Measurements from ENCODE around the gene GLYR1. TPM values are rescaled to one million over a fixed set of nuclear protein-coding genes. Genes with fewer than 3 reads are reported as not detected.

Gene GLYR1
- total RNA-seq, 1 experiment from 2014 or later: 135 TPM

GRCh38 chr16:4814542-4815173 is 32.4 kb downstream of the GLYR1 start:
- no peak overlapping the region for H3K27ac ChIP-seq
- H3K79me2 ChIP-seq (ENCODE audit: low read depth): no peaks in the 10 kb centered on the region
- H4K20me1 ChIP-seq (ENCODE audit: insufficient read depth): no peaks in the 10 kb centered on the region; the same call in 1 of the 2 replicates
- no peaks in the 10 kb centered on the region for H3K4me1 ChIP-seq (replicated peaks; ENCODE audit: insufficient read depth)
- TF ChIP-seq EZH2 (IDR thresholded peaks at IDR 0.05; ENCODE audit: low read depth): no peak
- no peak for TF ChIP-seq CTCF (conservative IDR thresholded peaks at IDR 0.05)
- BruUV-seq (replicated peaks): no TSS peak
- no peak for DNase-seq
- intact Hi-C loops (cut with micrococcal nuclease; ENCODE audit: unreplicated experiment): no loop called here
- ChIA-PET POLR2A (ENCODE audit: unreplicated experiment) (no interaction called here), CTCF (interaction anchor here (0.6 kb wide), 2 partner anchors 119 to 291 kb away, joined by 7 to 9 read pairs; no protein-coding TSS in a partner anchor)
- no peaks in the 10 kb centered on the region for H3K9me3 ChIP-seq (ENCODE audit: insufficient read depth, low read depth)
- H3K27me3 ChIP-seq (ENCODE audit: insufficient read depth, low read depth): no peaks in the 10 kb centered on the region
- peaks cover 10% of the 10 kb centered on the region for H3F3A ChIP-seq (ENCODE audit: insufficient read depth, low read depth)
- H3K4me3 ChIP-seq: no peak overlapping the region
- H3K9me2 ChIP-seq (ENCODE audit: insufficient read depth): no peaks in the 10 kb centered on the region
- no peak overlapping the region for H2AFZ ChIP-seq
- no peak overlapping the region for H3K4me2 ChIP-seq
- peaks cover 10% of the 10 kb centered on the region; the same call in 1 of the 2 replicates for H3K36me3 ChIP-seq (ENCODE audit: low read depth)

GRCh38 chr16:4814046-4814445 is 33.0 kb downstream of the GLYR1 start:
- no peaks in the 10 kb centered on the region; the same call in 1 of the 2 replicates for H4K20me1 ChIP-seq (ENCODE audit: insufficient read depth)
- no peak overlapping the region for H3K4me3 ChIP-seq
- intact Hi-C loops (cut with micrococcal nuclease; ENCODE audit: unreplicated experiment): no loop called here
- no peak for DNase-seq
- H3K27me3 ChIP-seq (ENCODE audit: insufficient read depth, low read depth): no peaks in the 10 kb centered on the region
- no peaks in the 10 kb centered on the region for H3K9me2 ChIP-seq (ENCODE audit: insufficient read depth)
- peaks cover 10% of the 10 kb centered on the region; the same call in 1 of the 2 replicates for H3K36me3 ChIP-seq (ENCODE audit: low read depth)
- no peaks in the 10 kb centered on the region for H3K9me3 ChIP-seq (ENCODE audit: insufficient read depth, low read depth)
- ChIA-PET CTCF (no interaction called here), POLR2A (ENCODE audit: unreplicated experiment) (no interaction called here)
- H3K27ac ChIP-seq: no peak overlapping the region
- H3K4me1 ChIP-seq (replicated peaks; ENCODE audit: insufficient read depth): no peaks in the 10 kb centered on the region
- H3K79me2 ChIP-seq (ENCODE audit: low read depth): no peaks in the 10 kb centered on the region
- H3K4me2 ChIP-seq: no peak overlapping the region
- peaks cover 11% of the 10 kb centered on the region for H3F3A ChIP-seq (ENCODE audit: insufficient read depth, low read depth)
- no TSS peak for BruUV-seq (replicated peaks)
- no peak overlapping the region for H2AFZ ChIP-seq
- TF ChIP-seq EZH2 (IDR thresholded peaks at IDR 0.05; ENCODE audit: low read depth): no peak
- TF ChIP-seq CTCF (conservative IDR thresholded peaks at IDR 0.05): no peak

- peaks cover 14% of the 10 kb centered on the region; the same call in 1 of the 2 replicates for H3K36me3 ChIP-seq (ENCODE audit: low read depth)
- ChIA-PET CTCF (interaction anchor here (0.7 kb wide), 1 partner anchor 1639 kb away, joined by 4 read pairs; no protein-coding TSS in a partner anchor), POLR2A (ENCODE audit: unreplicated experiment) (no interaction called here)
Measured at GRCh38 chr16:4813251-4814003, 33.7 kb downstream of the GLYR1 start.

More at GRCh38 chr16:4813251-4814003, 33.7 kb downstream of the GLYR1 start:
- Histone ChIP-seq H3K4me1 (replicated peaks; ENCODE audit: insufficient read depth) (no peaks in the 10 kb centered on the region), H3K27me3 (ENCODE audit: insufficient read depth, low read depth) (no peaks in the 10 kb centered on the region), H3K9me3 (ENCODE audit: insufficient read depth, low read depth) (no peaks in the 10 kb centered on the region), H2AFZ (no peak overlapping the region), H4K20me1 (ENCODE audit: insufficient read depth) (no peaks in the 10 kb centered on the region; the same call in 1 of the 2 replicates), H3K4me3 (no peak overlapping the region), H3K4me2 (no peak overlapping the region), H3F3A (ENCODE audit: insufficient read depth, low read depth) (peaks cover 11% of the 10 kb centered on the region), H3K9me2 (ENCODE audit: insufficient read depth) (no peaks in the 10 kb centered on the region), H3K27ac (no peak overlapping the region), H3K79me2 (ENCODE audit: low read depth) (no peaks in the 10 kb centered on the region)
- no TSS peak for BruUV-seq (replicated peaks)
- TF ChIP-seq CTCF (conservative IDR thresholded peaks at IDR 0.05) (no peak), EZH2 (IDR thresholded peaks at IDR 0.05; ENCODE audit: low read depth) (no peak)
- intact Hi-C loops (cut with micrococcal nuclease; ENCODE audit: unreplicated experiment): no loop called here
- DNase-seq: no peak
